Brain microvascular endothelial cell (primary cell): ENCODE measurements around the gene BLTP3B.

ENCODE experiments used
- DNase-seq: peaks from one replicate; pipeline ENCODE4 v3.0.0-alpha.2; 2020
- H3K27ac ChIP-seq: fragments of 250-450 bp; sonication (Bioruptor Pico); 2 replicates; pipeline ENCODE4 v1.5.1; 2020; ENCODE audit warnings: mild to moderate bottlenecking, moderate library complexity
- H3K27me3 ChIP-seq: fragments of 250-450 bp; sonication (Bioruptor Pico); replicated peaks from 2 replicates; pipeline ENCODE4 v1.5.1; 2020; ENCODE audit warnings: mild to moderate bottlenecking
- H3K36me3 ChIP-seq: fragments of 250-450 bp; sonication (Bioruptor Pico); replicated peaks from 2 replicates; pipeline ENCODE4 v1.5.1; 2020; ENCODE audit warnings: mild to moderate bottlenecking
- H3K4me3 ChIP-seq: 2 replicates; pipeline ENCODE4 v1.5.1; 2011; ENCODE audit warnings: low read depth, mild to moderate bottlenecking, control low read depth, low read length, moderate library complexity
- CTCF ChIP-seq: IDR thresholded peaks from 2 replicates; pipeline ENCODE4 v1.5.1; 2011; ENCODE audit warnings: low read depth, mild to moderate bottlenecking, moderate library complexity, low read length, control low read depth, inconsistent platforms; ENCODE audit errors: missing control alignments
- in situ Hi-C: cut with HindIII; loops from 2 replicates; pipeline ENCODE4 v1.10.0; 2017; ENCODE audit warnings: low sequenced_read_pairs, low pct_ligation_motif_present

Gene BLTP3B

DNA sequence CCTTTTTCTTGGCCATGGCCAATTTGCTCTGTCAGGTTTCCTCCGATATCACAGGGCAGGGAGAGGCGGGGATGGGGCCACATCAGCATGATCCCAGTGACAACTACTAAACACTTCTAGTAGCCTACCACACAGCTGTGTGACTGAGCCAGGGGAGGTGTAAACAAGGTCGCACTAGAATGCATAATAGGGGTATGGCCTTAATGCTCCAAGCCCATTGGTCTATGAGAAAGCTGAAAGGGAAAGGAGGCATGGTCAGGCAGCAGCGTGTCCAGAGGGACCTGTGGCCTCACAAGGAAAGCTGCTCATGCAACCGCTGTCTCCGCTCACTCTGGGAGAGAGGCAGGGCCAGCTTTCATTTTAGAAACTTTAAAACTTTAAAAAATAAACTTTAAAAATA, 30.4 kb upstream of the BLTP3B start:
- no peak for DNase-seq
- Histone ChIP-seq H3K27ac (no peak overlapping the region), H3K4me3 (no peak overlapping the region), H3K36me3 (no peaks in the 10 kb centered on the region), H3K27me3 (no peaks in the 10 kb centered on the region)
- in situ Hi-C loops: no loop called here
- no peak for TF ChIP-seq CTCF

DNA sequence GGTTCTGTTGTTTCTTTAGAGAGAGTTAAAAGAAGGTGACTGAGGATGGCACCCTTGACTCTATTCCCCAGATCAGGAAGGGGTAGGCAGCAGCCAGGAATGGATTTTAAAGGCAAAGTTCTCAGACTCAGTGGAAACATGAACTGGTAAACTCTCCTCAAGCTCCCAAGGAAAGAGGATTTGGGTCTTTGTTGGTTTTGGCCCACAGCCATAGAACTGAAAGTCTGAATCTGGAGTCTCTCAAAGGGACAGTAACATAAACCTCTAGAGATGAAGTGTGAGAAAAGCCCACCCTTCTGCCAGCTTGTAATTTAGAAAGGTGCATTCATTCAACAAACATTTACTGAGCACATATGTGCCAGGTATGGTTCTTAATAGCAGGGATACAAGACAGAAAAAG, 28.6 kb upstream of the BLTP3B start:
- no peak overlapping the region for H3K4me3 ChIP-seq
- H3K36me3 ChIP-seq: no peaks in the 10 kb centered on the region
- in situ Hi-C loops: no loop called here
- DNase-seq: no peak
- TF ChIP-seq CTCF: no peak
- H3K27ac ChIP-seq: no peak overlapping the region
- no peaks in the 10 kb centered on the region for H3K27me3 ChIP-seq

GRCh38 chr12:100170313-100170858, 27.7 kb upstream of the BLTP3B start:
- no peaks in the 10 kb centered on the region for H3K36me3 ChIP-seq
- no peak for DNase-seq
- no peak overlapping the region for H3K27ac ChIP-seq
- H3K4me3 ChIP-seq: no peak overlapping the region
- in situ Hi-C loops: no loop called here
- H3K27me3 ChIP-seq: no peaks in the 10 kb centered on the region
- no peak for TF ChIP-seq CTCF

- DNase-seq: no peak
- Histone ChIP-seq H3K36me3 (no peaks in the 10 kb centered on the region), H3K4me3 (no peak overlapping the region), H3K27me3 (no peaks in the 10 kb centered on the region), H3K27ac (no peak overlapping the region)
- TF ChIP-seq CTCF: no peak
- in situ Hi-C loops: no loop called here
Measured at GRCh38 chr12:100169345-100169744, 26.7 kb upstream of the BLTP3B start.

GRCh38 chr12:100168562-100168961, 25.9 kb upstream of the BLTP3B start:
- Histone ChIP-seq H3K4me3 (no peak overlapping the region), H3K27ac (no peak overlapping the region), H3K36me3 (no peaks in the 10 kb centered on the region), H3K27me3 (no peaks in the 10 kb centered on the region)
- TF ChIP-seq CTCF: no peak
- DNase-seq: no peak
- in situ Hi-C loops: no loop called here

GRCh38 chr12:100166232-100166631, 23.6 kb upstream of the BLTP3B start:
- TF ChIP-seq CTCF: no peak
- Histone ChIP-seq H3K27me3 (no peaks in the 10 kb centered on the region), H3K27ac (no peak overlapping the region), H3K4me3 (no peak overlapping the region), H3K36me3 (no peaks in the 10 kb centered on the region)
- DNase-seq: no peak
- in situ Hi-C loops: no loop called here
